C4-2B (cell line): ENCODE data around the gene LDLRAP1.
"Not testable (repeated sequence)": the region's sequence is repeated elsewhere in the genome, so short reads cannot be mapped to it uniquely, and the experiment has no call there.

ENCODE experiments used
- H3K27ac ChIP-seq: fragments of 450-650 bp; 2 replicates; pipeline ENCODE4 v1.5.1; 2017
- ZFX ChIP-seq: fragments of 450-650 bp; IDR thresholded peaks from 2 replicates; pipeline ENCODE4 v1.6.1; 2017
- TF ChIP-seq, protein P1 (sequence below): fragments of 450-650 bp; conservative IDR thresholded peaks from 2 replicates; pipeline ENCODE4 v1.5.1; 2017; ENCODE audit warnings: mild to moderate bottlenecking

LDLRAP1 gene

GRCh38 chr1:25504706-25505595 is 38.5 kb upstream of the LDLRAP1 start:
- TF ChIP-seq ZFX, result no peak
- TF ChIP-seq, protein P1, sequence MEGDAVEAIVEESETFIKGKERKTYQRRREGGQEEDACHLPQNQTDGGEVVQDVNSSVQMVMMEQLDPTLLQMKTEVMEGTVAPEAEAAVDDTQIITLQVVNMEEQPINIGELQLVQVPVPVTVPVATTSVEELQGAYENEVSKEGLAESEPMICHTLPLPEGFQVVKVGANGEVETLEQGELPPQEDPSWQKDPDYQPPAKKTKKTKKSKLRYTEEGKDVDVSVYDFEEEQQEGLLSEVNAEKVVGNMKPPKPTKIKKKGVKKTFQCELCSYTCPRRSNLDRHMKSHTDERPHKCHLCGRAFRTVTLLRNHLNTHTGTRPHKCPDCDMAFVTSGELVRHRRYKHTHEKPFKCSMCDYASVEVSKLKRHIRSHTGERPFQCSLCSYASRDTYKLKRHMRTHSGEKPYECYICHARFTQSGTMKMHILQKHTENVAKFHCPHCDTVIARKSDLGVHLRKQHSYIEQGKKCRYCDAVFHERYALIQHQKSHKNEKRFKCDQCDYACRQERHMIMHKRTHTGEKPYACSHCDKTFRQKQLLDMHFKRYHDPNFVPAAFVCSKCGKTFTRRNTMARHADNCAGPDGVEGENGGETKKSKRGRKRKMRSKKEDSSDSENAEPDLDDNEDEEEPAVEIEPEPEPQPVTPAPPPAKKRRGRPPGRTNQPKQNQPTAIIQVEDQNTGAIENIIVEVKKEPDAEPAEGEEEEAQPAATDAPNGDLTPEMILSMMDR, result no peak
- H3K27ac ChIP-seq, result no peak overlapping the region

GRCh38 chr1:25505656-25506385 is 37.6 kb upstream of the LDLRAP1 start:
- no peak overlapping the region for H3K27ac ChIP-seq

DNA sequence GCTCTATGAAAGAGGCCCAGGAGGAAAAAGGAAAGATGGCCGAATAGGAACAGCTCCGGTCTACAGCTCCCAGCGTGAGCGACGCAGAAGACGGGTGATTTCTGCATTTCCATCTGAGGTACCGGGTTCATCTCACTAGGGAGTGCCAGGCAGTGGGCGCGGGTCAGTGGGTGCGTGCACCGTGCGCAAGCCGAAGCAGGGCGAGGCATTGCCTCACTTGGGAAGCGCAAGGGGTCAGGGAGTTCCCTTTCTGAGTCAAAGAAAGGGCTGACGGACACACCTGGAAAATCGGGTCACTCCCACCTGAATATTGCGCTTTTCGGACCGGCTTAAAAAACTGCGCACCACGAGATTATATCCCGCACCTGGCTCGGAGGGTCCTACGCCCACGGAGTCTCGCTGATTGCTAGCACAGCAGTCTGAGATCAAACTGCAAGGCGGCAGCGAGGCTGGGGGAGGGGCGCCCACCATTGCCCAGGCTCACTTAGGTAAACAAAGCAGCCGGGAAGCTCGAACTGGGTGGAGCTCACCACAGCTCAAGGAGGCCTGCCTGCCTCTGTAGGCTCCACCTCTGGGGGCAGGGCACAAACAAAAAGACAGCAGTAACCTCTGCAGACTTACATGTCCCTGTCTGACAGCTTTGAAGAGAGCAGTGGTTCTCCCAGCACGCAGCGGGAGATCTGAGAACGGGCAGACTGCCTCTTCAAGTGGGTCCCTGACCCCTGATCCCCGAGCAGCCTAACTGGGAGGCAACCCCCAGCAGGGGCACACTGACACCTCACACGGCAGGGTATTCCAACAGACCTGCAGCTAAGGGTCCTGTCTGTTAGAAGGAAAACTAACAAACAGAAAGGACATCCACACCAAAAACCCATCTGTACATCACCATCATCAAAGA is 36.6 kb upstream of the LDLRAP1 start:
- not testable (repeated sequence) for H3K27ac ChIP-seq

More at GRCh38 chr1:25505656-25506385, 37.6 kb upstream of the LDLRAP1 start:
- TF ChIP-seq, protein P1, result no peak
- TF ChIP-seq ZFX, result no peak

GRCh38 chr1:25513666-25514065 is 29.7 kb upstream of the LDLRAP1 start:
- TF ChIP-seq, protein P1, result no peak
- no peak for TF ChIP-seq ZFX
- H3K27ac ChIP-seq, result no peak overlapping the region

DNA sequence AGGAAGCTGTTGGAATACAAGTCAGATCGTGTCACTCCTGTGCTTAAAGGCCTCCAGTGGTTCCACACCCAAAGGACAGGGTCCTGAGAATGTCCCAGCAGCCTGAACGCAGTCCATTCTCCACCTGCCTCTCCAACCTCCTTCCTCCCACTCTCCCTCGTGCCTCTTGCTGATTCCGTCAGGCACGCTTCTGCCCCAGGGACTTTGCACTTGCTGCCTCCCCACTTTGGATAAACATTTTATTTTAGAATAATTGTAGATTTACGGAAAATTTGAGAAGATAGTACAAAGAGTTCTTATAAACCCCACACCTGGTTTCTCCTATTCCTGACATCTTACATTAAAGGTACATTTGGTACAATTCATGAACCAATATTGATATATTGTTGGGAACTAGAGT is 28.4 kb upstream of the LDLRAP1 start:
- H3K27ac ChIP-seq, result no peak overlapping the region
- TF ChIP-seq, protein P1, result no peak
- TF ChIP-seq ZFX, result no peak

DNA sequence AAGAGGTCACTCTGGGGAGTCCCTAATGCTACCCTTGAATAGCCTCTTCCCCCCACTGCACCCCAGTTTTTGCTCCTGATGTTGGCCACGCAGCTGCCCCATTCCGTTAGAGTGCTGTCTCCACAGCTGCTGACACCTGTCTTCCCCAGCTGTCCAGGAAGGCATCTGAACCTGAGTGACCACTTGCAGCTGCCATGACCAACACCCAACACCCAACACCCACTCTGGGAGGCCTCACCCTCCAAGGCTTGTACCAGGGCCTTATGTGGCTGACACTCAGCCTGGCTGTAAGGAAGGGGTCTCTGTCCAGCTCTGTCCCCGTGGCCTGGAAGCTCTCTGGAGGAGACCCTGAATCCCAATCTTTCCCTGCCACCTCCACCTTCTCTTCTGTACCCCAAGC is 26.7 kb upstream of the LDLRAP1 start:
- TF ChIP-seq, protein P1, result no peak
- TF ChIP-seq ZFX, result no peak
- no peak overlapping the region for H3K27ac ChIP-seq
